HCT116 (cell line): ENCODE data around the gene PLEKHG3. TPM values are rescaled to one million over a fixed set of nuclear protein-coding genes. Genes with fewer than 3 reads are reported as not detected.
A peak's percentile ranks its signal among the peaks of the same experiment; 100 is the strongest.

Experiments
- ATAC-seq: fragments of 200-7000 bp; cut with Tn5 transposase; 2 replicates; pipeline ENCODE4 v1.9.1; 2020; ENCODE audit warnings: mild to moderate bottlenecking, moderate library complexity
- BruUV-seq: library from RNA; stranded (reverse); fragments of 400-500 nt; replicated peaks from 2 replicates; lab custom pipeline; 2021; lab: Mats Ljungman, UMichigan
- CTCF ChIA-PET: fragments of 300-600 bp; sonication (Branson Sonifier 250); formaldehyde crosslinking; loops from one replicate; lab custom pipeline; 2021; ENCODE audit warnings: antibody characterized with exemption; lab: Charles Lee
- POLR2A ChIA-PET: fragments of 300-600, 350-600 bp; sonication (Branson Sonifier 250); formaldehyde crosslinking; loops from one replicate; lab custom pipeline; 2021; ENCODE audit warnings: antibody characterized with exemption; lab: Charles Lee
- RAD21 ChIA-PET, 2 experiments: fragments of 300-600 bp; sonication (Branson Sonifier 250); formaldehyde crosslinking; loops; one replicate each; lab custom pipeline; 2023; ENCODE audit warnings: low total read pairs in 2 of 2; ENCODE audit not compliant: uncharacterized antibody in 2 of 2, unreplicated experiment in 2 of 2, low non-redundant PET in 1 of 2; lab: Charles Lee
- DNase-seq: peaks from one replicate; pipeline ENCODE4 v3.0.0-alpha.2; 2010; ENCODE audit warnings: low read depth, low spot score
- H2AFZ ChIP-seq: fragments of 200-600 bp; shearing (Covaris generic), sonication (generic); 2 replicates; pipeline ENCODE4 v1.6.1; 2017; ENCODE audit warnings: low read depth, mixed run types, mixed read lengths, antibody characterized with exemption, low read length; ENCODE audit not compliant: poor library complexity, severe bottlenecking
- H3K27ac ChIP-seq: 2 replicates; pipeline ENCODE4 v1.5.1; 2012; ENCODE audit warnings: low read depth, low read length
- H3K27me3 ChIP-seq: fragments of 200-600 bp; sonication (generic); 2 replicates; pipeline ENCODE4 v1.6.1; 2016; ENCODE audit warnings: mixed run types, low read length, mixed read lengths; ENCODE audit not compliant: insufficient read depth
- H3K36me3 ChIP-seq, 2 experiments: fragments of 200-500 bp in 1 of 2; fragments of 200-600 bp in 1 of 2; sonication (Bioruptor generic) in 1 of 2; sonication (generic) in 1 of 2; 2 replicates each; pipeline versions ENCODE4 v1.5.1 to v1.6.1; 2014 to 2016; ENCODE audit warnings: low read length in 2 of 2, inconsistent platforms in 1 of 2, mixed read lengths in 1 of 2, mixed run types in 1 of 2; ENCODE audit not compliant: insufficient read depth in 2 of 2, control insufficient read depth in 1 of 2
- H3K4me1 ChIP-seq, 2 experiments: fragments of 200-600 bp in 1 of 2; sonication (generic) in 1 of 2; 2 replicates each; pipeline versions ENCODE4 v1.5.1 to v1.6.1; 2012 to 2017; ENCODE audit warnings: low read length in 2 of 2, inconsistent platforms in 1 of 2, mild to moderate bottlenecking in 1 of 2, mixed read lengths in 1 of 2, mixed run types in 1 of 2, moderate library complexity in 1 of 2; ENCODE audit not compliant: insufficient read depth in 2 of 2, control insufficient read depth in 1 of 2
- H3K4me2 ChIP-seq: fragments of 200-600 bp; sonication (generic); 2 replicates; pipeline ENCODE4 v1.6.1; 2017; ENCODE audit warnings: mixed run types, low read length, mixed read lengths
- H3K4me3 ChIP-seq, 2 experiments: fragments of 200-600 bp in 1 of 2; sonication (generic) in 1 of 2; replicated peaks in 1 of 2; 2 replicates each; pipeline ENCODE4 v1.5.1; 2011 to 2016; ENCODE audit warnings: low read length in 2 of 2, control low read depth in 1 of 2, low read depth in 1 of 2, mild to moderate bottlenecking in 1 of 2, mixed read lengths in 1 of 2, mixed run types in 1 of 2
- H3K79me2 ChIP-seq: fragments of 200-600 bp; sonication (generic); 2 replicates; pipeline ENCODE4 v1.6.1; 2017; ENCODE audit warnings: mild to moderate bottlenecking, mixed run types, low read length, moderate library complexity, mixed read lengths; ENCODE audit not compliant: insufficient read depth
- H3K9ac ChIP-seq: fragments of 200-600 bp; sonication (generic); 2 replicates; pipeline ENCODE4 v1.6.1; 2016; ENCODE audit warnings: low read length, mixed read lengths
- H3K9me2 ChIP-seq: fragments of 200-600 bp; sonication (generic), shearing (Covaris generic); 2 replicates; pipeline ENCODE4 v1.6.1; 2017; ENCODE audit warnings: mixed run types, mild to moderate bottlenecking, moderate library complexity; ENCODE audit not compliant: insufficient read depth
- H3K9me3 ChIP-seq, 2 experiments: fragments of 200-500 bp in 1 of 2; fragments of 200-600 bp in 1 of 2; sonication (Bioruptor generic) in 1 of 2; sonication (generic) in 1 of 2; 2 replicates each; pipeline ENCODE4 v1.6.1; 2014 to 2017; ENCODE audit warnings: low read length in 2 of 2, mixed read lengths in 2 of 2, inconsistent platforms in 1 of 2, low read depth in 1 of 2, mild to moderate bottlenecking in 1 of 2, mixed run types in 1 of 2, moderate library complexity in 1 of 2; ENCODE audit not compliant: control insufficient read depth in 1 of 2, insufficient read depth in 1 of 2
- H4K20me1 ChIP-seq: fragments of 200-600 bp; sonication (generic), shearing (Covaris generic); 2 replicates; pipeline ENCODE4 v1.6.1; 2017; ENCODE audit warnings: mixed run types, mild to moderate bottlenecking, moderate library complexity; ENCODE audit not compliant: insufficient read depth
- RAD21 ChIP-seq: IDR thresholded peaks from 2 replicates; pipeline ENCODE4 v1.6.1; 2012; ENCODE audit warnings: low read depth, mild to moderate bottlenecking
- ZBTB33 ChIP-seq: IDR thresholded peaks from 2 replicates; pipeline ENCODE4 v1.6.1; 2011; ENCODE audit warnings: mild to moderate bottlenecking, low read length, moderate library complexity; ENCODE audit not compliant: insufficient replicate concordance; ENCODE audit errors: extremely low read depth
- ZFX ChIP-seq: fragments of 450-650 bp; IDR thresholded peaks from 2 replicates; pipeline ENCODE4 v1.6.1; 2017
- intact Hi-C: fragments of 100-400 bp; cut with micrococcal nuclease; formaldehyde crosslinking; loops from 2 replicates; pipeline ENCODE4 v1.10.0; 2022
- total RNA-seq: library from RNA; stranded (reverse); gene quantifications from one replicate; pipeline ENCODE4 v1.2.1, GENCODE V29; 2021; ENCODE audit not compliant: unreplicated experiment

The PLEKHG3 gene
- total RNA-seq, 1 experiment from 2014 or later, result 55.6 TPM

- peaks cover 47 to 62% of the 10 kb centered on the region in 2 experiments for H3K4me1 ChIP-seq
- H3K4me3 ChIP-seq, result peak overlapping the region; percentile 78 to 82
- H3K4me2 ChIP-seq, result peak overlapping the region; percentile 83
- intact Hi-C loops, result loop anchor here (2.0 kb wide), 1 partner anchor 16 kb away; no protein-coding TSS in a partner anchor
- H3K9me3 ChIP-seq, result no peaks in the 10 kb centered on the region
- ChIA-PET RAD21 (interaction anchor here in 1 of 2 experiments (0.6 to 0.9 kb wide), 2 partner anchors 17 to 89 kb away, joined by 3 to 4 read pairs; no protein-coding TSS in a partner anchor), POLR2A (interaction anchor here (0.7 to 2.4 kb wide), 2 partner anchors 15 to 47 kb away, joined by 3 to 7 read pairs; no protein-coding TSS in a partner anchor), CTCF (no interaction called here)
- no TSS peak for BruUV-seq
- no peaks in the 10 kb centered on the region for H3K36me3 ChIP-seq
- H3K27ac ChIP-seq, result peak overlapping the region; percentile 86
- peak overlapping the region; percentile 91 for H3K9ac ChIP-seq
- no peaks in the 10 kb centered on the region for H3K9me2 ChIP-seq
- H3K79me2 ChIP-seq, result peaks cover 55% of the 10 kb centered on the region
- H4K20me1 ChIP-seq, result 0 out of 2 replicates have a peak, but pooled peaks cover 5% of the 10 kb centered on the region
- H2AFZ ChIP-seq, result no peak overlapping the region
- H3K27me3 ChIP-seq, result no peaks in the 10 kb centered on the region
- ATAC-seq (peak; percentile 13), DNase-seq (no peak)
- TF ChIP-seq ZFX (peak; percentile 59; the same call in 1 of the 2 replicates), ZBTB33 (no peak), RAD21 (no peak)
These were observed 638 bp downstream of the PLEKHG3 start for GRCh38 chr14:64704743-64705380.
